GM13976 (cell line): ENCODE measurements around the gene FAR1.
"Not testable (repeated sequence)": the region's sequence is repeated elsewhere in the genome, so short reads cannot be mapped to it uniquely, and the experiment has no call there.

Experiments
- DNase-seq: peaks from one replicate; pipeline ENCODE4 v3.0.0; 2012; ENCODE audit warnings: low spot score
- CTCF ChIP-seq: IDR thresholded peaks from 2 replicates; pipeline ENCODE4 v1.5.1; 2012; ENCODE audit warnings: borderline replicate concordance, mild to moderate bottlenecking; ENCODE audit not compliant: insufficient read depth; ENCODE audit errors: extremely low read depth, missing control alignments, control extremely low read depth
- in situ Hi-C: fragments of 300-500 bp; cut with MboI; formaldehyde crosslinking; loops from one replicate; pipeline ENCODE4 v1.12.0; 2022; ENCODE audit warnings: low sequenced_read_pairs, mixed read lengths, inconsistent platforms; ENCODE audit not compliant: unreplicated experiment

FAR1 gene

GRCh38 chr11:13721760-13722159 is 53.3 kb downstream of the FAR1 start:
- in situ Hi-C loops: no loop called here
- TF ChIP-seq CTCF: no peak
- no peak for DNase-seq

- in situ Hi-C loops: no loop called here
- DNase-seq: no peak
- no peak for TF ChIP-seq CTCF
Measured at GRCh38 chr11:13726456-13726855, 58.0 kb downstream of the FAR1 start.

- no peak for TF ChIP-seq CTCF
- no peak for DNase-seq
- in situ Hi-C loops: no loop called here
Measured at GRCh38 chr11:13728076-13728475, 59.6 kb downstream of the FAR1 start.

- TF ChIP-seq CTCF: no peak
- in situ Hi-C loops: no loop called here
- DNase-seq: no peak
Measured at GRCh38 chr11:13734530-13734929, 66.1 kb downstream of the FAR1 start.

GRCh38 chr11:13745165-13745564 is 76.7 kb downstream of the FAR1 start:
- no peak for DNase-seq
- in situ Hi-C loops: no loop called here
- no peak for TF ChIP-seq CTCF

GRCh38 chr11:13753316-13753715 is 84.8 kb downstream of the FAR1 start:
- in situ Hi-C loops, DNase-seq: not testable (repeated sequence)

GRCh38 chr11:13759050-13759449 is 90.6 kb downstream of the FAR1 start:
- no peak for TF ChIP-seq CTCF
- in situ Hi-C loops: no loop called here
- no peak for DNase-seq
